Activated T-cell treated with anti-CD3 and anti-CD28 coated beads for 48 hours (primary cell): ENCODE measurements around the gene FAXC.

ENCODE experiments used
- DNase-seq: peaks from one replicate; pipeline ENCODE4 v3.0.0-alpha.2; 2020; ENCODE audit warnings: low read depth

FAXC gene

DNA sequence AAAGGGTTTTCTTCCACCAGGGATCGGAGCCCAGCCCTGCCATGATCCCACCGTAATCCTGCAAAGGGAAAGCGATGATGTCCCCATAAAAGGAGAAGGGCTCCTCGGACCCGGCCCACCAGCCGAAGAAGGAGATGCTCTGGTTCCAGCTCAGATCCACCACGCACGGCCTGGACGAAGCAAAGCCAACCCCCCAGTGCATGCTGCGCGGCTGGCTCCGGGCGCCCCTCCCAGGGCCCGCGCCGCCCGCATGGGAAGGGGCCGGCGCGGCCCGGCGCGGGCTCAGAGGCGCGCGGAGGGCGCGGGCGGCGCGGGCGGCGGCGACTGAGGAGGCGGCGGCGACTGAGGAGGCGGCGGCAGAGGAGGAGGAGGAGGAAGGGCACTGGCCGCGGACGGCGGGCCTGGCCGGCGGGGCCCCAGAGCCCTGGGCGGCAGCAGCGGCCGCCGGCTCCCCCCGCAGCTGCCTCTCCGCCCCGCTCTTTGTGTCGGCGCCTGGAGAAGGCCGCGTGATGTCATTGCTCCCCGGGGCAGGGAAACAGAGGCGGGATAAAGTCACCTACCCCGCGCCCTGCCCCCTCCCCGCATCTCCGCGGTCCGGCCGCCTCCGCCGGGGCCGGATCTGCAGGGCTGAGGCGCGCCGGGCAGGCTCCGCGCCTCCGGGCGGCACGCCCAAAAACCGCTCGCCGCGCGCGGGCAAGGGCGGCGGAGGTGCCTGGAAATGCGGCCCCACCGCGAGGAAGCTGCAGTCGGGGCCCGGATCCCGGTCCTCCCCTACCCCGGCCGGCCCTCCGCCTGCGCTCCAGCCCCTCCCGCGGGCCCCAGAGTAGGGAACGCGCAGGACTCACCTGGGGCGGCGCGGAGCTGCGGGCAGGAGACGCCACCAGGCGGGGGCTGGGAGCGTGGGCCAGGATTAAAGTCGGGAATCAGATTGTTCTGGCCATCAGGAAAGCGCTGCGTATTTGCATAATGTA, at the start of gene FAXC:
TSS of gene FAXC (minus strand) at position 504 of the 971 bp plus-strand sequence. CDS start at position 202, 302 bp downstream.
- no peak for DNase-seq

DNA sequence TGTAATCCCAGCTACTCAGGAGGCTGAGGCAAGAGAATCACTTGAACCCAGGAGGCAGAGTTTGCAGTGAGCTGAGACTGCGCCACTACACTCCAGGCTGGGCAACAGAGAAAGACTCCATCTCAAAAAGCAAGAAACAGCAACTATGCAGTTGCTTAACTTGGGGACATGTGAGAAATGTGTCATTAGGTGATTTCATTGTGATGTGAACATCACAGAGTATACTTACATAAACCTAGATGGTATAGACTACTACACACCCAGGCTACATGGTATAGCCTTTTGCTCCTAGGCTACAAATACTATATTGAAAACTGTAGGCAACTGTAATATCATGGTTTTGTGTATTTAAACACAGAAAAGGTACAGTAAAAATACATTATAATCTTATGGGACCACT, 47.8 kb upstream of the FAXC start:
- no peak for DNase-seq

DNA sequence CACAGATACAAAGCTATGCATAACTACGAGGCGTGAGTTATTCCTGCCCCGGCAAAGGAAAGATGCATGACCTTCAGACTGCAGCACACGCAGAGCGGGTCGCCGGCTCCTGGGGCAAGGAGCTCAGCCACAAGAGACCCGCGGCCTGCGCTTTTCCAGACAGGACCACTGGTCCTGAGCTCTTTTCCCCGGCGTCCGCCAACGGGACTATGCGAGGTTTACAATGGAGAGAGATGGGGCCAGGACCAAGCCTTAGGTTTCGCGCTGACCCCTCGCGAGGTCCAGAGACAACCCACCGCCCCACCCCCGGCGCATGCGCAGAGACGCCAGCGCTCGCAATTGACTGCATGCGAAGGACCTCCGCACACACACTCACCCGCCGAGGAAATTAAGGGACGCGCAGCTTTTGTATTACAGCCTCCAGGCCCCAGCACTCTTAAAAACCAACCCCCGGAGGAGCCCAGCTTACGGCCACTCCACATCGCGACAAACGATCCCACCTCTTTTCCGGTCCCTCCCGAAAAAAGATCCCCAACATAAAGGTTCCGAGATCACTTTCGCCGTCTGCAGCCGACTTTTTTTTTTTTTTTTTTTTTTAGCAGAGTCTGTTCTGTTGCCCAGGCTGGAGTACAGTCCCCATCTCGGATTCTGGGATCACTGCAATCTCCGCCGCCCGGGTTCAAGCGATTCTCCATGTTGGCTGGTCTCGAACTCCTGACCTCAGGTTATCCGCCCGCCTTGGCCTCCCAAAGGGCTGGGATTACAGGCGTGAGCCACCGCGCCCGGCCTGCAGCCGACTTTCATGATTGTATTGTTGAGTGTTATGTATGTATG, 44.4 kb upstream of the FAXC start, which contains the start of gene COQ3:
TSS of gene COQ3 (minus strand) at position 498 of the 834 bp plus-strand sequence. CDS start at position 482, 16 bp downstream.
- peak; percentile 60 for DNase-seq

DNA sequence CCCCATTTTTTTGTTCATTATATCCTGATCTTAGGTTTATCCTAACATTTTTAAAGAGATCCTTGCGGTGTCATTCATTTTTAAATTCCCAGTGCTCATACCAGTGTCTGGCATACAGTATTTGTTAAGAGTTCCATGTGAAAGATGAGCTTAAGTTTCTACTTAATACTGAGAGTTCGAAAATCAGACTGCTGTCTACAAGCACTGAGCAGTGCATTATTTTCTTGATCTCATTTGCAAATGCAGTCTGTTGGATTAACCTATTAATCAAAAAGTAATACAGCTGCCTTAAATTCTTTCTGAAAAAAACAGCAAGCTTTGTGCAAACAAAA, 43.9 kb upstream of the FAXC start:
- no peak for DNase-seq

DNA sequence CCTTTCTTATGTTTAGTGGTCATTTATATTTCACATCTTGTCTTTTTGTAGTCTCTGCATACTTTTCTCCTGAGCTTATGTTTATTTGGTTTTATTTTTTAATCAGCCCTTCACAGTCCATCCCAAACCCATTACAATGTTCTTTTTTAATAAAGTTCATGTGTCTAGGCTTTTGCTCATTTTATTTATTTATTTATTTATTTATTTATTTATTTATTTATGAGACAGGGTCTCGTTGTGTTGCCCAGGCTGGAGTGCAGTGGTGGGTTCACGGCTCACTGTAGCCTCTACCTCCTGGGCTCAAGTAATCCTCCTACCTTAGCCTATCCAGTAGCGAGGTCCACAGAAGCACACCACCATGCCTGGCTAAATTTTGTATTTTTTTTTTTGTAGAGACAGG, 41.4 kb upstream of the FAXC start:
- no peak for DNase-seq

DNA sequence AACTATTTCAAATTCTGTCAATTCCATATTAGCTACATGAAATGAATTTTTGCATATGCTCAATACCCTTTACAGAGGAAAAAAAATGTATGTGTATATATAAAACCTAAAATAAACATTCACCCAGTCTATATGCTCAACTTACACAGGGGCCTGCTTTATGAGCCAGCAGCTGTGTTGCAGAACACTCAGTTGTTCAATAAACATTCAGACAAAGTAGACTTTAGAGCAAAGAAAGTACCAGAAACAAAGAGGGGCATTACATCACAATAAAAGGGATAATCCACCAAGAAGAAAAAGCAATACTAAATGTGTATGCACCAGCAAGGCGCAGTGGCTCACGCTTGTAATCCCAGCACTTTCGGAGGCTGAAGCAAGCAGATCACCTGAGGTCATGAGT, 35.0 kb upstream of the FAXC start:
- DNase-seq = no peak

DNA sequence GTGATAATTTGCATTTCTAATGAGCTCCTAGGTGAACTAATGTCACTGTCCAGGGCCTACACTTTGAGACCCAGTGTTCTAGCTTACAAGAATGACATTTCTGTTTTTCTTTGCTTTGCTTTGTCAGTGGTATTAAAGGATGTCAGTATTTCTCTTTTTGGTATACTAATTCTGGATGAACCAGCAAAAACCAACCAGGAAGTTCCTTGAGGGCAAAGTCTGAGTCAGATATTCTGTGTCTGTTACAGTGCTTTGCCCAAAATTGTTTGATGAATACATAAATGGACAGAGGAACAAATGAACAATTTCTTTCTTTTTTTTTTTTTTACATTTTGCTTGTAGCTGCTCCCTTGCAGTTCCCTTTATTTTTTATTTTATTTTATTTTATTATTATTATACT, 29.2 kb upstream of the FAXC start:
- no peak for DNase-seq

DNA sequence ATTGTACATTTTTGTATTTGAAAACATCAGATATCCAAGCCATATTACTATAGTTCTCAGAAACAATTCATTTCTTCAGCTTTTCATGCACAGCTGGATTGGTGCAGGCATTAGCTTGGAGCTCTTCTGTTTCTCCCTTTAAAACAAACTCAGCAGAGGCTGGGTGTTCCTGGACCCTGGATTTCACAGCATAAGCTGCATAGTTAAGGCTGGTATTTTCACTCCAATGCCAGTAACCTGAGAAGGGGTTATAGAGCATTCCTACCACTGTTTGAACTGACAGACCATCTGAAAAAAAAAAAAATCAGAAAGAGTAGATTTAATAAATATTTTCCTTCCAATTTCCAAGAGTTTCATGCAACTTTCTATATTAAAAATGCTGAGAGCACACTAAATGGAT, 20.1 kb upstream of the FAXC start:
- DNase-seq = no peak

DNA sequence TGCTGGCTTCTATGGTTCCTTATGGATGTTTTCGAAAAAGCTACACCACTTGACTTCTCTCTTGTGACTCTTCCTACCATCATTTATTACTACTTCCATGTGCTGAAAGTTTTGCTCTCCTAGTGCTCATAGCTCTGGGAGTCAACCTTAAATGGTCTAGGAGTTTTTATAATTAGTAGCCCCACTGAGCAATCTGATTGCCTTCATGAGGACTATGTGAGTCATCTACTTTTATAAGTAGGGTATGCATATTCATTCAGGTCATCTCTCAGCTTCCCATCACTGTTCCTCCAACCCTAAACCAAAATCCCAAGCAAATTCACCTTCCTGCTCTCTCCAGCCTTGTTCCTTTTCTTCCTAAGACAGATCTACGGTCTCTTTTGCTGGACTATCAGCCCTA, 17.4 kb upstream of the FAXC start:
- DNase-seq = no peak

DNA sequence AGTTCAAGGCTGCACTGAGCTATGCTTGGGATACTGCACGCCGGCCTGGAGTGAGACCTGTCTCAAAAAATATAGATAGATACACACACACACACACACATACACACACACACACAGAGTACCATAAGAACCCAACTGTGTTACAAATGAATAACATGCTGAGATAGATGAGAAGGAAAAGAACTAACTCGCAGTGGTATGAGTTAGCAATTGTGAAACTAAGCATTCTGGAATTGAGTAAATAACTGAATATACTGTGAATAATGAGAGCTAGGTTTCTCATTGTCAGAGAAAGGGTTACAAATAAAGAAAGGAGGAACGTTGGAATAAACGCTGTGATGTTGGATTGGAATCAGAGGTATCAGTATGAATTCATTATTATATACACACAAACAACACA, 14.6 kb upstream of the FAXC start:
- DNase-seq = no peak

DNA sequence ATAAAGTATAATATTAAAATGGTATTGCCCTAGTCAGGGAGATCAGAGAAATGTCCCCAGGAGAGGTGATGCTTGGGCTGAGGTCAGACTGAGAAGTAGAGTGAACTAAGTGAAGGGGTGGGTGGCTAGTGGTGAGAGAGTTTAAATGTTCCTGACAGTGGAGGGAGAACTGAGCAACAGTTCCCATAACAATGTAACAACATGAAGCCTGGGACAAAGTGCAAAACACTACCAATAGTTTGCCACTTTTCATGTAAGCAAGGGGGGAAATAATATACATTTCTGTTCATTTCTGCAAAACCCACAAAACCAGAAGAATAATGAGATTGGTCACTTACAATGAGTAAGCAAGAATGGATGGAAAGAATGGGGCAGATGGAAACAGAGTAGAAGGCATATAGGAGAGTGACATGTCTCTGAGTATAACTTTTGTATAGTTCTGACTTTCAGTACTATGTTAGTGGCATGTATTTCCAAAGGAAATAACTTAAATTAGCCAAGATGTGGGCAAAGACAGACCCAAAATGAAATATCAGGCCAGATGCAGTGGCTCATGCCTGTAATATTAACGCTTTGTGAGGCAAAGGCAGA, 13.3 kb upstream of the FAXC start:
- no peak for DNase-seq

DNA sequence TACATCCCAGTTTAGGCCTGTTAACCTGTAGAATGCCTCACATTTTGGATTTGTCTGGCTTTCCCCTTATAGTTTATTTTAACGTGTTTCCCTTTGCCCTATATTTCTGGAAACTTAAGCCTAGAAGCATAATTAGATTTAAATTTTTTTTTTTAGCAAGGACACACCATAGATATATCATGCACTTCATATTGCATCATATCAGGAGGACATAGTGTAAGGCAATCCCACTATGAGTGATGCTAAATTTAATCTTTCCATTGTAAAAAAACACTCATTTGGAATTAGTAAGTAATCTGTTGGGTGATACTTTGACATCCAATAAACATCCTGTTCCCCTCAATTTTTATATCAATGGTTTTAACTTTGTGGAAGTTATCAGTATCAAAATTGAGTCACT, 10.3 kb upstream of the FAXC start:
- DNase-seq = no peak

DNA sequence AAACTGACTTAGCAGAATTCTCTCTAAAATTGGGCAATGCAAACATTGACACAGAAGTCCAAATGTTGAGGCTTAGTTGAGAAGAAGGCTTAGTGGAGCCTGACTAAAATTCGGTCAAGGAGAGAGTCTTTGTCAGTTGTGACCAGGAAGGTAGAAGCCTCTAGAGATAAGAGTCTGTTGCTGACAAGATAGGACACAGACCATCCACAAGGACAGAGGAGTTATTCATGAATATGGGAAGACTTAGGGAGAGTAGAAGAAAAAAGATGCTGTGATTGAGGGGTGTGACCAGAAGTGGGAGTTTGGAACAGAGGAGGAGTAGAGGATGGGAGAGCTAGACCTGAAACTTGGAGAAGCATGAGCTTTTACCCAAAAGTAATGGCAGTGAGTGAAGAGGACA, 7.2 kb upstream of the FAXC start:
- DNase-seq = no peak

DNA sequence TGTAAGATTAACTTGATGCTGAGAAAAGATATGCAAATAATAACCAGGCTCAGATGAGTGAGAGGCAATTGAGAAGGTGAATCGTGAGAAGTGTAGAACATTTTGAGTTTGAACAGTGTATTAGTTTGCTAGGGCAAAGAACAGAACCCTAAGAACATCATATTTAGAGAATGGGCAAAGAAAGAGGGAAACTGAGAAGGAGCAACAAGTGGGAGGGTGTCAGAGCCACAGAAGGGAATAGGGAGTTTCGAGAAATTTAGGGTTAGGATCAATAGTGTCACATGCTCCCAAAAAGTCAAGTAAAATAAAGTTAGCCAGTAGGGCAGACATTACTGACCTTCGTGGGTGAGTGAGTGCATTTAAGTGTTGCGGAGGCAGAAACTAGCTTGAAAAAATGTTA, 5.5 kb upstream of the FAXC start:
- no peak for DNase-seq

DNA sequence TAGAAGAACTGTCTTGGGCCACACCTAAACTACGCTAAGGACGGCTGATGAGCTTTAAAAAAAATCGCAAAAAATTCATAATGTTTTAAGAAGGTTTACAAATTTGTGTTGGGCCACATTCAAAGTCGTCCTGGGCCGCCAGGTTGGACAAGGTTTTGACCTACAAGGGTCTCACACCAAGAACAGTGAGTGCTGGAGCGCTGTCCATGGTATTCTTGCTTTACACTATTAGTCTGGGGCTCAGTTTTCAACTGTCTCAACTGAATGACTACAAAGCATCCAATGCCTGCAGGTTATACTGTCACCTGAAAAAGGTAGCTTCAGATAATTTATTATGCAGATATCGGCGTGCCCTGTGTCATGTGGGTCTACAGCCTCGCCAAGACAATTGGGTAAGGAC, 3.7 kb upstream of the FAXC start:
- no peak for DNase-seq

DNA sequence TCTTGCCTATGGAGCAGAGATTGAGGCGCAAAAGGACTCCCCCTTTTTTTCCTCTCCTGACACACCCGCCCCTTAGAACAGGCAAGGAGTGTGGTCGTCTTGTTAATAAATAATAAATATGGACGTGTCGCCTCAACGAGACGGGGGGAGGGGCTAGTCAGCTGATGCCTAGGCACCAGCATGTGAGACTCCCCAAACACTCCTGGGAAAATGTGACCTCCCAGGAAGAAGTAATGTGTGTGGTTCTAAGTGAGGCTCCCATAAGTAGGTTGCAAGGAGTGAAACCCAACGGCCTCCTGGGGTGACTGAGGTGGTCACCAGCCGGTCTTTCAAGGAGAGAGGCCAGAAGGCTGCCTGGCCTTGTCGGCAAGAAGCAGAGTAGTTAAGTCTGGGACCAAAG, 1.1 kb upstream of the FAXC start:
- no peak for DNase-seq

DNA sequence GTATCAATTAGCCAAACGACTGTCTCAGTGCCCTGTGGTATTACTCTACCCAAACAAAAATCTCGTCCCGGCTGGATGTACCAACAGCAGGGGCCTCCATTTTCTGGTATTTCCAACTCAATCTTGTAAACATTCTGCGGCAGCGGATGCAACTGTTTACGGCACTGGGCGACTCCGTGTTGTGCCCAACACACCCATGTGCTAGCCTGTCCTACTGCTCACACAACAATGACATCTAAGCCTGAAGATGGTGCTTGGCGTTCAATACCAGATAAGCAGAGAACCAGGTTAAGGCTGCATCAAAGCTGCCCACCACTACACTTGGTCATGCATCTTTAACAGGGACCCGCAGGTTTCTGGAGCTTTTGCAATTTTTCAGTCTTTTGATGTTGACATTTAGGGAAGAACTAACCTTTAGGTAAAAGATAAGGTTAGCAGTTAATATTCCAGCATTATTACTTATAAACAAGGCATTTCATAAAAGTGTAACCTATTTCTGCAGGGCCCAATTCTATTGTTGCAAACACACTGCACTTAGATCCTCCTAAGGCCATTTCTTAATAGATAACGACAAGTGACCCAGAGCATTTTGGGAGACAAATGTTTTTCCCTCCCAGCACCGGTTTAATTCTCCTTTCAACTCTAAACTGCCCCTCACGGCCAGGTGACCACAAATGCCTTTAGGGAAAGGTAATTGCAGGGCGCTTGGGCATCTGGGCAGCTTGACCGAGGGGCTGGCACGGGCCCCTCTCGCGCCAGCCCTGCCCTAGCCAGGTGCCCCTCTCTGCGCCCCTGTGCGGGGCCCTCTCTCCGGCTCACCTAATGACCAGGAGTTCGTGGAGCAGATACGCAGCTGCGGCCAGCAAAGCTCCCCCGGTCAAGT, 945 bp downstream of the FAXC start:
- DNase-seq = no peak

DNA sequence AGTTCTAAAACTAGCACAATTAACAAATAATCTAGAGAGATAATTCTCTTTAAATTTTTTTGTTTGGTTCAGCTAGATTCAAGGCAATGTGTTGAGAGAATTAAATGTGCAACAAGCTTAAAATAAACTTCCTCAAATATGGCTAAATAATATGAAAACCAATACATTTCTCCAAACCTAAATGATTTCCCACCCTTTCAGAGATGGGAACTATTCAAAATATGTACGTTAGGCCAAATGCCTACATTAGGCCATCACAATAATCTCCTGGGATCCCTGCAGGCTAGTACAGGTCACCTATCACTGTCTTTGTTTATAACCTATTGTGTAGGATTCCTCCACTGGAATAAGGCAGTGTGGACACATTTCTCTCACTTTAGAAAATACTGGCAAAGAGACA, 1.7 kb downstream of the FAXC start:
- DNase-seq = no peak

DNA sequence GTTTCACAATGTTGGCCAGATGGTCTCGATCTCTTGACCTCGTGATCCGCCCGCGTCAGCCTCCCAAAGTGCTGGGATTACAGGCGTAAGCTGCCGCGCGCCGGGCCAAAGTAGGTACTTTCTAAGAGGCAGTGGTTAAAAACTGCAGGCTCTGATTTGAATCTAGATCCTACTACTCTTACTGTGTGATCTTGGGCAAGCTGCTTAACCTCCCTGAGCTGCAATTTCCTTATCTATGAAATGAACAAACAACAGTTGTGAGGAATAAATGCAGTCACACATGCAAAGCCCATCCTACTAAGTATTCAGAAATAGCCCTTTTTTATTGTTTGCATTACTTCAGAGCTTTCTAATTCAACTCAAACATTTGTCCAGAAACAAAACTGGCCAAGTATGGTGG, 2.9 kb downstream of the FAXC start:
- DNase-seq = no peak

DNA sequence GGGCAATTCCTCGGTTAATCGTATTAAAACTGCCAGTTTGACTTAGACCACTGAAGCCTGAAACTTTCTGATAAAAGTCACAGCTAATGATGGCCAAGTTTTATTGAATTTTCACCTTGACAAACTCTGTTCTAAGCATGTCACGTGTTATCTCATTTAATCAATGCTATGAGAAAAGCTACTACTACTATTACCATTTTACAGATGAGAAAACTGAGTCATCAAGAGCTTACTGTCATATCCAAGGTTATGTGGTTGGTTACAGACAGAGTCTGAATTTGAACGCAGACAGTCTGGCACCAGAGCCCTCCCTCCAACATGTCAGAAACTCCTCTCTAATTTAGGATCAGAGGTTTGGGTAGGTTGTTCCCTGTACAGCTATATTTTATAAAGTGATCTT, 4.3 kb downstream of the FAXC start:
- no peak for DNase-seq

DNA sequence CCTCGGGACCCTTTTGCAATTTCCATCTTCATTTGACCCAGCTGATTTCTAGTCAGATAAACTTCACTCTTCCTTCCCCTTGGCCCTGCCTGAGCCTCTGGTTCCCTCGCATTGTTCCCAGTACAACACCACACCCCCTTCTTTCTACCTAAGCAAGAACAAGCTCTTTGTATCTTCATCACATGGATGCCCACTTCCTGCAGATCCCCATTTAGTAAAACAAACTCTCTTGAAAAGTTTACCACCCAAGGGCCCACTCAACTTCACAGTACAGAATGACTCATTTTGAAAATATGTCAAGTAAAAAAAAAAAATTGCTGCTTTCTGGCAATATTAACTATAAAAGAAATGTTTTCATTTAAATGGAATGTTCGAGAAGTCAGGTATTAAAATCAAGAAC, 5.2 kb downstream of the FAXC start:
- DNase-seq = no peak
